Erythroblast (primary cell): ENCODE data around the gene BRI3BP.

Source experiments
- GATA1 ChIP-seq: IDR thresholded peaks from 2 replicates; pipeline ENCODE4 v1.6.1; 2011; ENCODE audit warnings: low read depth, mild to moderate bottlenecking, control low read depth, low read length, moderate library complexity
- POLR2A ChIP-seq: IDR thresholded peaks from 2 replicates; pipeline ENCODE4 v1.6.1; 2011; ENCODE audit warnings: mild to moderate bottlenecking, low read length

DNA sequence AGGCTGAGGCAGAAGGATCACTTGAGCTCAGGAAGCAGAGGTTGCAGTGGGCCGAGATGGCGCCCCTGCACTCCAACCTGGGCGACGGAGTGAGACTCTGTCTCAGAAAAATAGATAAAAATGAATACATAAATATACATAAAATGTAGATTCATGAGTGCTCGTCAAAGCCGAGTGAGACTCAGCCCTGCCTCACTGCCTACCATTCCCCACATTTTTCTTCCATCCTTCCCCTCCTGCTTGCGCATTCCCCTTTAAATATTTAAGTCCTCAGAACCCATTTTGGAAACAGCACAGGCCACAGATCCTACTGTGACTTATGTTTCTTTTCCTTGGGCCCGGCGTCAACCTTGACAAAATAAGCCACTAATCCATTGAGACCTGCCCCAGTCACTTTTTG lies 39.8 kb downstream of the BRI3BP start:
- TF ChIP-seq POLR2A (no peak), GATA1 (no peak)
